ENCODE measurements around the gene LIN52. TPM values are rescaled to one million over a fixed set of nuclear protein-coding genes. Genes with fewer than 3 reads are reported as not detected.

Gene LIN52
- total and polyA plus RNA-seq, 4 donors = 3.8 to 9.9 (median 5.3) TPM

GRCh38 chr14:74219277-74220205 is 134.8 kb downstream of the LIN52 start:
- Histone ChIP-seq H3K27ac (ENCODE audit: low read depth in 1 of 2, low read length in 2 of 2) (no peak overlapping the region), H3K4me3 (ENCODE audit: low read depth in 1 of 3, low read length in 3 of 3) (no peak overlapping the region), H3K4me1 (ENCODE audit: control insufficient read depth in 4 of 4, insufficient read depth in 4 of 4, low read length in 3 of 4) (peaks cover 2 to 6% (median 4%) of the 10 kb centered on the region in 4 donors), H3K9me3 (ENCODE audit: control insufficient read depth in 4 of 4, low read length in 3 of 4) (no peaks in the 10 kb centered on the region), H3K36me3 (ENCODE audit: control insufficient read depth in 4 of 4, insufficient read depth in 3 of 4, low read depth in 1 of 4, low read length in 3 of 4) (no peaks in the 10 kb centered on the region), H3K9ac (ENCODE audit: low read depth in 1 of 2, low read length in 2 of 2) (no peak overlapping the region), H3K27me3 (ENCODE audit: control insufficient read depth in 4 of 4, insufficient read depth in 4 of 4, low read length in 3 of 4) (peaks cover 0 to 6% (median 1%) of the 10 kb centered on the region in 4 donors)
- TF ChIP-seq FOXA2 (IDR thresholded peaks at IDR 0.05) (no peak), CTCF (IDR thresholded peaks at IDR 0.05; ENCODE audit: low read depth, low read length, missing input control) (no peak), JUND (IDR thresholded peaks at IDR 0.05) (no peak), ZBTB33 (IDR thresholded peaks at IDR 0.05) (no peak), FOXA1 (IDR thresholded peaks at IDR 0.05) (no peak), MAX (IDR thresholded peaks at IDR 0.05) (no peak), HNF4A (conservative IDR thresholded peaks at IDR 0.05) (no peak), YY1 (IDR thresholded peaks at IDR 0.05) (no peak), RXRA (IDR thresholded peaks at IDR 0.05) (no peak), TAF1 (conservative IDR thresholded peaks at IDR 0.05) (no peak), SP1 (IDR thresholded peaks at IDR 0.05) (no peak), EGR1 (IDR thresholded peaks at IDR 0.05; ENCODE audit: low read depth in 2 of 2) (no peak), NR2F2 (IDR thresholded peaks at IDR 0.05) (no peak), REST (IDR thresholded peaks at IDR 0.05) (no peak)
- 72% methylated on average over 13 of the region's 13 CpGs for WGBS
- DNase-seq (ENCODE audit: low spot score) = no peak

- peaks cover 0 to 6% (median 1%) of the 10 kb centered on the region in 4 donors for H3K27me3 ChIP-seq (ENCODE audit: control insufficient read depth in 4 of 4, insufficient read depth in 4 of 4, low read length in 3 of 4)
- no peak overlapping the region for H3K4me3 ChIP-seq (ENCODE audit: low read depth in 1 of 3, low read length in 3 of 3)
- DNase-seq (ENCODE audit: low spot score) = no peak
- H3K27ac ChIP-seq (ENCODE audit: low read depth in 1 of 2, low read length in 2 of 2) = no peak overlapping the region
- WGBS = 91% methylated on average over 6 of the region's 6 CpGs
- no peak overlapping the region for H3K9ac ChIP-seq (ENCODE audit: low read depth in 1 of 2, low read length in 2 of 2)
- no peaks in the 10 kb centered on the region for H3K9me3 ChIP-seq (ENCODE audit: control insufficient read depth in 4 of 4, low read length in 3 of 4)
- H3K36me3 ChIP-seq (ENCODE audit: control insufficient read depth in 4 of 4, insufficient read depth in 3 of 4, low read depth in 1 of 4, low read length in 3 of 4) = no peaks in the 10 kb centered on the region
- peaks cover 2 to 6% (median 4%) of the 10 kb centered on the region in 4 donors for H3K4me1 ChIP-seq (ENCODE audit: control insufficient read depth in 4 of 4, insufficient read depth in 4 of 4, low read length in 3 of 4)
- no peak for TF ChIP-seq HNF4A (conservative IDR thresholded peaks at IDR 0.05)
- TF ChIP-seq SP1 (IDR thresholded peaks at IDR 0.05) = no peak
- TF ChIP-seq JUND (IDR thresholded peaks at IDR 0.05) = no peak
- no peak for TF ChIP-seq FOXA2 (IDR thresholded peaks at IDR 0.05)
- no peak for TF ChIP-seq EGR1 (IDR thresholded peaks at IDR 0.05; ENCODE audit: low read depth in 2 of 2)
- no peak for TF ChIP-seq RXRA (IDR thresholded peaks at IDR 0.05)
- no peak for TF ChIP-seq ATF3 (IDR thresholded peaks at IDR 0.05)
- no peak for TF ChIP-seq FOXA1 (IDR thresholded peaks at IDR 0.05)
Measured at GRCh38 chr14:74220991-74221390, 136.2 kb downstream of the LIN52 start.

Measured in liver (tissue), 9 donors.